ENCODE measurements around the gene C2orf72. TPM values are rescaled to one million over a fixed set of nuclear protein-coding genes. Genes with fewer than 3 reads are reported as not detected.

The C2orf72 gene
- total and polyA plus RNA-seq, 12 donors = 0.11 to 1.9 (median 0.60) TPM; not detected in 1

DNA sequence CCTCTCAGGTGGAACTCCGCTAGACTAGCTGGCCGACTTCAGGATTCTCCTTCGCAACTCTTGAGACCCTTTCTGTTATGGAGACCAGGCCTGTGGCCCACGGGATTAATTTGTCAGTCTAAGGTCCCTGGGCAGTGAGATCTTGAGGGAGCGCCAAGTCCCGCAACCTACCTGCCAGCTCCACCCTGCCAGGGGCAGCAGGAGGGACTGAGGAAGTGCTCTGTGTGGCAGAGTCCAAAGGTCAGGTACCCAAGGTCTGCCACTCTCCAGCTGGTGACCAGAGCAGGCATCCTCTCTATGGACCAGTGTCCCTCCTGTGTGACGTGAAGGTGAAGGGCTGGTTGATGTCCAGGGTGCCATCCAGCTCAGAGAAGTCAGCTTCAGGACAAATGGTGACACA is 45.7 kb upstream of the C2orf72 start:
- Histone ChIP-seq H3K36me3 (replicated peaks in 1 of 2) (no peaks in the 10 kb centered on the region), H3K27ac (no peak overlapping the region), H3K4me3 (no peak overlapping the region), H3K9me3 (replicated peaks in 1 of 3) (no peaks in the 10 kb centered on the region), H3K27me3 (peaks cover 26% of the 10 kb centered on the region), H3K4me1 (replicated peaks in 1 of 2) (no peaks in the 10 kb centered on the region)
- intact Hi-C loops (cut with DNase I) = loop anchor here in 1 of 2 donors (5.0 kb wide), 1 partner anchor 144 kb away; no protein-coding TSS in a partner anchor
- no peak for DNase-seq
- no peak for TF ChIP-seq POLR2A (IDR thresholded peaks at IDR 0.05)
- TF ChIP-seq, protein P1, sequence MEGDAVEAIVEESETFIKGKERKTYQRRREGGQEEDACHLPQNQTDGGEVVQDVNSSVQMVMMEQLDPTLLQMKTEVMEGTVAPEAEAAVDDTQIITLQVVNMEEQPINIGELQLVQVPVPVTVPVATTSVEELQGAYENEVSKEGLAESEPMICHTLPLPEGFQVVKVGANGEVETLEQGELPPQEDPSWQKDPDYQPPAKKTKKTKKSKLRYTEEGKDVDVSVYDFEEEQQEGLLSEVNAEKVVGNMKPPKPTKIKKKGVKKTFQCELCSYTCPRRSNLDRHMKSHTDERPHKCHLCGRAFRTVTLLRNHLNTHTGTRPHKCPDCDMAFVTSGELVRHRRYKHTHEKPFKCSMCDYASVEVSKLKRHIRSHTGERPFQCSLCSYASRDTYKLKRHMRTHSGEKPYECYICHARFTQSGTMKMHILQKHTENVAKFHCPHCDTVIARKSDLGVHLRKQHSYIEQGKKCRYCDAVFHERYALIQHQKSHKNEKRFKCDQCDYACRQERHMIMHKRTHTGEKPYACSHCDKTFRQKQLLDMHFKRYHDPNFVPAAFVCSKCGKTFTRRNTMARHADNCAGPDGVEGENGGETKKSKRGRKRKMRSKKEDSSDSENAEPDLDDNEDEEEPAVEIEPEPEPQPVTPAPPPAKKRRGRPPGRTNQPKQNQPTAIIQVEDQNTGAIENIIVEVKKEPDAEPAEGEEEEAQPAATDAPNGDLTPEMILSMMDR (IDR thresholded peaks at IDR 0.05) = no peak
- WGBS, 4 donors = 84 to 91% (median 90%) methylated on average over 7 of the region's 7 CpGs

DNA sequence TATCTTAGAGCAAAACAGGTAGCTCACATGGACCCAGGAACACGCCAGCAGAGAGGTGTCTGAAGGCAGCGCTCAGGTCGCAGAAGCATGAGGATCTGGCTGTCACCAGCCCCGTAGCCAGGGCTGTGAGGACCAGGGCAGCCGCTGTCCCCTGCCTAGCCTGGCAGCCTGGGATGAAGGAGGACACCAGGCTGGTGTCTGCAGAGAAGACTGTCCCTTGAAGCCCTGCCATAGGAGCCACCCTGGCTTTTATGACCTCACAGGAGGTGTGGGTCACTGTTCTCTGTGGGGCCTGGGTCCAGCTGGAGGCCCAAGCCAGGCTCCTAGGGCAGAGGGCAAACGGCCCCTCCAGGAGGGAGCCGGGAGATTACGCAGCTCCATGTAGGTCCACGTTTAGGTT is 41.5 kb upstream of the C2orf72 start, which contains the start of gene SPATA3:
Gene SPATA3, plus strand, starts transcription at position 301 of the 400 bp plus-strand sequence. CDS start 113 bp downstream, outside the sequence.
- WGBS, 4 donors = 84 to 99% (median 87%) methylated on average over 7 to 9 of the region's 9 CpGs

DNA sequence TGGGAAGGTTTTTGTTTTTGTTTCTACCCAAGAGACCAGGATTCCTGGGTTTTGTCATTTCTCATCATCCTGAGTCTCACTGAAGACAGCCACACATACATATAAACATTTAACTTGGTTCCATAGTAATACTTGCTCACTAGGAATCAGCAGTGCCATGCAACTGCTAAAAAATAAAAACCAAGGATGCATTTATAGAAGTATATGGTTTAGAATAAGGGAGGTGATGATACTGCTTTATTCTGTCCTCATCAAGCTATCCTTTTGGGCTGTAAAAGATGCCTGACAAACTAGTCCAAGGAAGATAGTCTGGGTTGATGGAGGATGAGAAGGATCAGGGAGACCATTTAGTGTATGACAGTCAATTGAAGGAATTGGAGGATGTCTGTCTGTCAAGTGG is 40.7 kb upstream of the C2orf72 start:
- intact Hi-C loops (cut with DNase I) = no loop called here
- Histone ChIP-seq H3K36me3 (replicated peaks in 1 of 2) (no peaks in the 10 kb centered on the region), H3K27ac (no peak overlapping the region), H3K9me3 (replicated peaks in 1 of 3) (no peaks in the 10 kb centered on the region), H3K27me3 (peaks cover 12% of the 10 kb centered on the region), H3K4me3 (no peak overlapping the region), H3K4me1 (replicated peaks in 1 of 2) (no peaks in the 10 kb centered on the region)
- DNase-seq = no peak
- TF ChIP-seq, protein P1 (IDR thresholded peaks at IDR 0.05) = no peak
- TF ChIP-seq POLR2A (IDR thresholded peaks at IDR 0.05) = no peak

More for the DNA sequence above, 41.5 kb upstream of the C2orf72 start, which contains the start of gene SPATA3:
- no peaks in the 10 kb centered on the region for H3K4me1 ChIP-seq (replicated peaks in 1 of 2)
- H3K27me3 ChIP-seq = peaks cover 21% of the 10 kb centered on the region
- intact Hi-C loops (cut with DNase I) = no loop called here
- no peak for DNase-seq
- H3K4me3 ChIP-seq = no peak within 1 kb of the TSS
- H3K36me3 ChIP-seq (replicated peaks in 1 of 2) = no peaks in the 10 kb centered on the region
- H3K9me3 ChIP-seq (replicated peaks in 1 of 3) = no peaks in the 10 kb centered on the region
- TF ChIP-seq, protein P1 (IDR thresholded peaks at IDR 0.05) = no peak
- no peak for TF ChIP-seq POLR2A (IDR thresholded peaks at IDR 0.05)
- H3K27ac ChIP-seq = no peak within 1 kb of the TSS

DNA sequence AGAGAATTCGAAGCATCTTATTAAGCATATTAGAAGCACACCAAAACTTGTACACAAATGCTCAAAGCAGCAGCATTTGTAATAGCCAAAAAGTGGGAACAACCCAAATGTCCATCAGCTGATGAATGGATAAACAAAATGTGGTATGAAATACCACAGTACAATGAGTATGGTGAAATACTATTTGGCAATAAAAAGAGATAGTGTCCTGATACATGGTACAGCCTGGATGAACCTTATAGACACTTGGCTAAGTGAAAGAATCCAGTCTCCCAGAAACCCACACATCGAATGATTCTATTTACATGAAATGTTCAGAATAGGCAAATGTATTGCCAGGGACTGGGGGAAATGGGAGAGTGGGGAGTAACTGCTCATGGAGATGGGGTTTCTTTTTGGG is 38.4 kb upstream of the C2orf72 start:
- DNase-seq = no peak
- 75 to 89% (median 82%) methylated on average over 2 of the region's 2 CpGs for WGBS, 4 donors
- intact Hi-C loops (cut with DNase I) = no loop called here
- H3K36me3 ChIP-seq (replicated peaks in 1 of 2) = no peaks in the 10 kb centered on the region
- H3K4me1 ChIP-seq (replicated peaks in 1 of 2) = no peaks in the 10 kb centered on the region
- TF ChIP-seq, protein P1 (IDR thresholded peaks at IDR 0.05) = no peak
- no peak for TF ChIP-seq POLR2A (IDR thresholded peaks at IDR 0.05)
- H3K27ac ChIP-seq = no peak overlapping the region
- H3K27me3 ChIP-seq = peaks cover 12% of the 10 kb centered on the region
- no peak overlapping the region for H3K4me3 ChIP-seq
- H3K9me3 ChIP-seq (replicated peaks in 1 of 3) = no peaks in the 10 kb centered on the region
